AG04450 (cell line): ENCODE data around the gene KCNK4. TPM values are rescaled to one million over a fixed set of nuclear protein-coding genes. Genes with fewer than 3 reads are reported as not detected.
A peak's percentile ranks its signal among the peaks of the same experiment; 100 is the strongest.

ENCODE experiments used
- CTCF ChIA-PET: fragments of 300-600, 350-600 bp; formaldehyde crosslinking; extraction: SDS; loops from one replicate; lab custom pipeline; 2022; ENCODE audit warnings: antibody characterized with exemption, inconsistent platforms; lab: Charles Lee
- POLR2A ChIA-PET: fragments of 350-600 bp; formaldehyde crosslinking; extraction: SDS; loops from one replicate; lab custom pipeline; 2021; ENCODE audit warnings: antibody characterized with exemption, inconsistent platforms; lab: Yijun Ruan, JAX
- DNase-seq: peaks from one replicate; pipeline ENCODE4 v3.0.0-alpha.2; 2011; ENCODE audit warnings: low read depth, low spot score
- H3K27ac ChIP-seq: one replicate; pipeline ENCODE4 v1.5.1; 2012; ENCODE audit warnings: low read depth, low read length, control low read depth
- H3K27me3 ChIP-seq: one replicate; pipeline ENCODE4 v1.6.0; 2012; ENCODE audit warnings: low read length; ENCODE audit not compliant: control insufficient read depth, insufficient read depth
- H3K4me3 ChIP-seq: 2 replicates; pipeline ENCODE4 v1.5.1; 2011; ENCODE audit warnings: mild to moderate bottlenecking, low read depth, low read length, control low read depth
- H3K9me3 ChIP-seq: 2 replicates; pipeline ENCODE4 v1.5.1; 2012; ENCODE audit warnings: low read length; ENCODE audit not compliant: control insufficient read depth, insufficient read depth
- CTCF ChIP-seq: IDR thresholded peaks from 2 replicates; pipeline ENCODE4 v1.5.1; 2011; ENCODE audit warnings: low read depth, low read length, control low read depth, inconsistent platforms
- polyA plus RNA-seq: library from polyadenylated mRNA; depleted of rRNA; stranded (reverse); fragments of >200 nt; gene quantifications from 2 replicates; pipeline ENCODE4 v1.2.3, GENCODE V29; 2011

KCNK4 gene
- polyA plus RNA-seq, 1 experiment: not detected

DNA sequence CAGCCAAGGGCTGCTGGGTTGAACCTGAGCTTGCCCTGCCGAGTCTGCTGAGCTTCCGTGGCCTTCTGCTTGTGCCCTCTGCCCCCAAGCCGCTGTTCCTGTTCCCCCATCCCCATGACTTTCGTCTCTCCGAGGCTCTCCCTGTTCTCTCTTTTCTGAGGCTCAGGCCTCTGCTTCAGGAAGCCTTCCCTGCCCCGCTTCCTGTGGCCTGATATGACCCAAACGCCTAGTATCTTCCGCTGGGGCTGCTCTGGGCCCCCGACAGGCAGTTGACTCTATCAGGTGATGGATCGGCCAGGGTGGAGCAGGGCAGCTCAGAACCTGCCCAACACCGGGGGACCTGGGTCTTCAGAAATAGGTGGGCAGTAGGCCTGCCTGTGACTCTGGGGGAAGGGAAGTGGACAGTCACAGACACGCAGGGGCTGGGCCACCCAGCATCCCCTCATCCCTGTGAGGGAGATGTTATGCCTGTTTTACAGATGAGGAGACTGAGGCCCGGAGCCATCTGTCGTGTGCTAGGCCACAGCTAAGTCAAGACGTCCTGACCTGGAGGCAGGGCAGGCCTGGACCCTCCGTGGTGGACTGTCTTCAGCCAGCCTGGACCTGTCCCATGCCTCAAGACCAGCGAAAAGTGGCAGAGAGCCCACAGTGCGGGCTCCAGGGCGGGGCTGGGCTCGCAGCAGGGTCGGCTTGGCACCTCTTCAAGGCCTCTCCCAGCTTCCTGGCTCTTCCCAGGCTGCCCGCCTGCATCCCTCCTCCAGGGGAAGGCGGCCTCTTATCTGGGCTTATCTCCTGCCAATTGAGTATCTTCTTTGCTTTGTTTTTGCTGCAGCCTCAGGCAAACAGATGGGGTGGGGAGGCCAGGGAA, 22.8 kb upstream of the KCNK4 start:
- CTCF ChIA-PET: interaction anchor here (0.5 to 4.0 kb wide), 7 partner anchors 17 to 87 kb away, joined by 3 to 23 read pairs (median 4); partner anchors contain the start of genes FKBP2 and PLCB3
- POLR2A ChIA-PET: interaction anchor here (0.7 to 4.1 kb wide), 6 partner anchors 10 to 83 kb away, joined by 3 to 28 read pairs (median 4); partner anchors contain the start of genes BAD, GPR137, PPP1R14B and STIP1
- DNase-seq: no peak
- no peaks in the 10 kb centered on the region for H3K27me3 ChIP-seq
- no peak for TF ChIP-seq CTCF
- H3K27ac ChIP-seq: peak overlapping the region; percentile 95
- peak overlapping the region; percentile 66 for H3K4me3 ChIP-seq
- H3K9me3 ChIP-seq: no peaks in the 10 kb centered on the region; the same call in 1 of the 2 replicates

DNA sequence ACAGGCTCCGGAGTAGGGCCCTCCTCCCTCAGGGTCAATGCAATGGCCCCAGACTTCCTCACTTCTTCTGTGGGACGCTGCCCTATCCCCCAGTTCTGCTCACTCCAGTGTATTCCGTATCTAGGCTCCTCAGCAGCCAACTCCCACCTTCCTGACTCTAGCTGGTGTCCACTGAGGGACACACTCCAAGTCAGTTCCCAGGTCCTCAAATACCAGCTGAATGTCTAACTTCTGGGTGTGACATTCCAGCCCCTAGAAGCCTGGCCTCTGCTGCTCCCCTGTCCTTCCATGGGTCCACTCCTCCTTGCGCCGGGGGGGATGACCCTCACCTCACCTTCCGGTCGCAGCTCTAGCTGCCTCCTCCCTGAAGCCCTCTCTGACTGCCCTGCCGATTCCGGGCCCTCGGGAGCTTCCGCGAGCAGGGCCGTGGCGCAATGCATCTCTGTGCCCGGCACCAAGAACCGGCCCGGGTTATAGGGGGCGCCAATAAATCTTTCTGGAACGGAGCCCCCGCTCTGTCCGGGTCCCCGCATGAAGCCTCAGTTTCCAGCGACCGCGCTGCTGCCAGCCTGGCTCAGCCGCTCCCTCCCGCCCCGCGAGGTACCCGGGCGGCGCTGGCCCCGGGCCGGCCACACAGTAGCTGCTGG, 22.1 kb upstream of the KCNK4 start:
- CTCF ChIA-PET: interaction anchor here (0.5 to 4.0 kb wide), 4 partner anchors 18 to 86 kb away, joined by 3 to 23 read pairs (median 6); partner anchors contain the start of genes FKBP2 and PLCB3
- DNase-seq: no peak
- no peaks in the 10 kb centered on the region; the same call in 1 of the 2 replicates for H3K9me3 ChIP-seq
- peak overlapping the region; percentile 66 for H3K4me3 ChIP-seq
- POLR2A ChIA-PET: interaction anchor here (0.7 to 4.1 kb wide), 7 partner anchors 11 to 83 kb away, joined by 3 to 28 read pairs (median 4); partner anchors contain the start of genes BAD, GPR137, PPP1R14B and STIP1
- no peak for TF ChIP-seq CTCF
- H3K27ac ChIP-seq: peak overlapping the region; percentile 95
- H3K27me3 ChIP-seq: no peaks in the 10 kb centered on the region

- POLR2A ChIA-PET: interaction anchor here (0.7 to 4.1 kb wide), 11 partner anchors 15 to 96 kb away, joined by 3 to 28 read pairs (median 4); partner anchors contain the start of genes BAD, GPR137, PRDX5 and STIP1
- Histone ChIP-seq H3K27ac (peak overlapping the region; percentile 95), H3K4me3 (peak overlapping the region; percentile 74), H3K27me3 (no peaks in the 10 kb centered on the region), H3K9me3 (no peaks in the 10 kb centered on the region; the same call in 1 of the 2 replicates)
- peak; percentile 100 for DNase-seq
- CTCF ChIA-PET: interaction anchor here (1.0 to 4.0 kb wide), 5 partner anchors 19 to 86 kb away, joined by 3 to 24 read pairs (median 10); partner anchors contain the start of genes CATSPERZ and PLCB3
- no peak; the same call in 1 of the 2 replicates for TF ChIP-seq CTCF
These were observed 21.4 kb upstream of the KCNK4 start for GRCh38 chr11:64269540-64270220.

GRCh38 chr11:64275031-64275800, 15.9 kb upstream of the KCNK4 start:
- no peak for DNase-seq
- Histone ChIP-seq H3K27me3 (no peaks in the 10 kb centered on the region), H3K9me3 (no peaks in the 10 kb centered on the region; the same call in 1 of the 2 replicates), H3K27ac (no peak overlapping the region), H3K4me3 (no peak overlapping the region)
- ChIA-PET CTCF (interaction anchor here (0.9 to 1.5 kb wide), 3 partner anchors 22 to 26 kb away, joined by 3 to 16 read pairs (median 5); no protein-coding TSS in a partner anchor), POLR2A (no interaction called here)
- TF ChIP-seq CTCF: no peak
